HS-5 (cell line): Measurements from ENCODE around the gene SLC39A8.
"Not testable (repeated sequence)": the region's sequence is repeated elsewhere in the genome, so short reads cannot be mapped to it uniquely, and the experiment has no call there.

Source experiments
- DNase-seq: peaks from one replicate; pipeline ENCODE4 v3.0.0-alpha.2; 2012; ENCODE audit warnings: low read depth

SLC39A8 gene

DNA sequence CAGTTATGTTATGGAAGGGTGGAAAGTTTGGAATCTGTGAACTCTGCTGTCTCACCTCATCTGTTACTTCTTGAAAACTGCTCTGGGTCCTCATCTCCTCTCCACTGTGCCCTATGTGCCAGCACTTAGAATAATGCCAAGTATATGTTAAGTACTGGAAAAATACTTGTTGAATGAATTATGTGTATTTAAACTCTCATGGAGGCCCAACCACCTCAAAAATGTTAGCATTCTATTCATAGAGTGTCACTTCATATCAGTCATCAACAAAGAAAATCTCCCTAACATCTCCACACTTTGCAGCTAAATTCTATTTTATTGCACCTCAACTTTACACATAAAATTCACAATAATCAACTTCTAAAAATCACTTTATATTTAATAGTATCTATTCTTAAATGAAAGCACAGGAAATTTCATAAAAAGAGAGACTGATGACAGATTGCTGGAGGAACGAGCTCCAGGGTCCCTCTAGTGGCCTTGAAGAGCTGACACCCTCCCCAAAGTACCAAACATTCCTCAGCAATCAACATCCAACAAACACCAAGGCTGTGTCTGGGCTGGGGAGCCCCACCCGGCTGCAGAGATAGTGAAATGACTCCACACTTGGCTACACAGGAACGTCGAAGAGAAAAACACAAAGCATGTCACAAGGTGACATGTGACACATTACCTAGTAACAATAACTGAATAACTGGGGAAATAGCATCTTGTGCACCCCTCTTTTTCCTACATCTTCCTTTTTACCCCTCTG, 45.8 kb downstream of the SLC39A8 start:
- peak; percentile 15 for DNase-seq

DNA sequence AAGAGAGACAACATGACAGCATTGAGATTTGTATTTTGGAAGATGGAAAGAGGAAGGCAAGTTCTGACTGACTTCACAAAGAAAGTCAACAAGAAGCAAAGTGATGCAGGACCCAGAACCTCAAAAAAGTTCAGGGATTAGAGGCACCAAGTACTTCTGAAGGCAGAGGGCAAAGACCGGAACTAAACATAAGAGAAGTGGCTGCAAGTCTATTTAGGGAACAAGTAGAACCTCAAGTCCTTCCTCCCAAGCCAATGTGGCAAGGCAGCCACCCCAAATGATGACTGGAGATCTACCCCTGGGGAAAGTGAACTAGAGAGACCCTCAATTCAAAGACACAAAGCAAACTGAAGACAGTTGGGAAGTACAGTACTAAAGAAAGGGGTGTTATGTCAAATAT, 46.6 kb downstream of the SLC39A8 start:
- DNase-seq: no peak

GRCh38 chr4:102295153-102295862, 50.0 kb downstream of the SLC39A8 start:
- DNase-seq: no peak

- DNase-seq: no peak
Observed at GRCh38 chr4:102288497-102288896, 56.8 kb downstream of the SLC39A8 start.

DNA sequence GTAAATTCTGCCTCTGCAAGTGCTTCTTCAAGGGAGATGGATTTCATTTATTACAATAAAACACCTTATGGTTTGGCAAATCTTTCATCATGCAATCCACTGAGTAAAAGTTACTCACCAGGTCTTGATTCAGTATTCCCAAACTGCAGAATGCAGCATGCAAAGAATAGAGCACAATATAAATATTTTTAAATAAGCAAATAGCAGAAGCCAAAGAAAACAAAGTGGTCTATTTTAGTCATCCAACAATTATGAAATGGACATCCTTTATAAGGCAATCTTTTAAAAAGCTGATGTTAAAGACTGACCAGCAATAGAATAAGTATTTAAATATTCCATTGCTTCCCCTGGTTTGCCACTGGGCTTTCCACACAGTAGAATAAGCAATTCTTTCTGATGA, 59.5 kb downstream of the SLC39A8 start:
- DNase-seq: no peak

DNA sequence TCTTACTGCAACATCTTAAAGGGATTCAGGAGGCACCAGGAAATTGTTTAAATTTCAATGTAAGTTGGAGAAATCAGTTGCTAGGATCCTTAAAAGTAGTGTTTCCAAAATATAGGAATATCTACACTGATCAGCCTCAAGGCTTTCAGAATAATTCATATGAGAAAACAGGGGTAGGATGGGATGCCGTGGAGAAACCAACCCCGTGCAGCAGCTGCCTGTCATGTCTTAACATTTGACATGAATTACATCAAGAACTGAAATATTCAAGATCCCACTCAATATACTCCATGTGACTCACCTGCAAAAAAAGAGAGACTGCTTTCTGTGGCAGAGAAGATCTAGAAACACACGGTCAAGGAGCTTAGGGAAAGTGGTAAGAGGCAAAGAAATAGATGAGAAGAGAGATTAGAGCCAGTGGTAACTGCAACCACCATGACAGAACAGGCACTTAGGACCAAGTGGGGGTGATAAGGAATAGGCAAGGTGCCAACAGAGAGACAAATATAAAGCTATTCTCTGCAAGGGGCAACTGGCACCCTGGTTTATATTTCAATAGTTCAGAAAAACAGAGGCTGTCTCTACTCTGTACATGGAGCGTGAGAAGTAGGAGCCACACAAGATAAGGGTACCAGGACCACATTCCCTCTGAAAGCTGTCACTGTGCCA, 64.0 kb downstream of the SLC39A8 start:
- no peak for DNase-seq

DNA sequence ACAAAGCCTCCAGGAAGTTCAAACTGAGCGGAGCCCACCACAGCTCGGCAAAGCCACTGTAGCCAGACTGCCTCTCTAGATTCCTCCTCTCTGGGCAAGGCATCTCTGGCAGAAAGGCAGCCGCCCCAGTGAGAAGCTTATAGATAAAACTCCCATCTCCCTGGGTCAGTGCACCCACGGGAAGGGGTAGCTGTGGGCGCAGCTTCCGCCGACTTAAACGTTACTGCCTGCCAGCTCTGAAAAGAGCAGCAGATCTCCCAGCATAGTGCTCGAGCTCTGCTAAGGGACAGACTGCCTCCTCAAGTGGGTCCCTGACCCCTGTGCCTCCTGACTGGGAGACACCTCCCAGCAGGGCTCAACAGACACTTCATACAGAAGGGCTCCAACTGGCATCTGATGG, 72.0 kb downstream of the SLC39A8 start:
- not testable (repeated sequence) for DNase-seq

GRCh38 chr4:102272318-102272717, 73.0 kb downstream of the SLC39A8 start:
- DNase-seq: no peak

DNA sequence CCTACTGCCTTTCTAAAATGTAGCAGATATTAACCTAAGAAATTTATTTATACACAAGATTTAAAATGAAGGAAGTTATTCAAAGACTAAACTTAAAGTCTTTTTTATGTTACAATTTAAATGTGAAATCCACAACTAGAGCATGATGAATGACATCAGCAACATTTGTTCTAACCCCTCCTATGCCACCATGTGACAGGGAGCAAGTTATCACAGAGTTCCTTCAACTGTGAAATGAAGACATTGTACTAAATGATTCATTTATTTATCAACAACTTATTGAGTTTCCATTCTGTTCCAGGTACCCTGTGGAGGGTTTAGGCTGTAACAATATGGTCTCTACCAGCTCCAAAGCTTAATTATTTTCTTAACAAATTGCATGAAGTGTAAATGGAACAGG, 76.9 kb downstream of the SLC39A8 start:
- no peak for DNase-seq

DNA sequence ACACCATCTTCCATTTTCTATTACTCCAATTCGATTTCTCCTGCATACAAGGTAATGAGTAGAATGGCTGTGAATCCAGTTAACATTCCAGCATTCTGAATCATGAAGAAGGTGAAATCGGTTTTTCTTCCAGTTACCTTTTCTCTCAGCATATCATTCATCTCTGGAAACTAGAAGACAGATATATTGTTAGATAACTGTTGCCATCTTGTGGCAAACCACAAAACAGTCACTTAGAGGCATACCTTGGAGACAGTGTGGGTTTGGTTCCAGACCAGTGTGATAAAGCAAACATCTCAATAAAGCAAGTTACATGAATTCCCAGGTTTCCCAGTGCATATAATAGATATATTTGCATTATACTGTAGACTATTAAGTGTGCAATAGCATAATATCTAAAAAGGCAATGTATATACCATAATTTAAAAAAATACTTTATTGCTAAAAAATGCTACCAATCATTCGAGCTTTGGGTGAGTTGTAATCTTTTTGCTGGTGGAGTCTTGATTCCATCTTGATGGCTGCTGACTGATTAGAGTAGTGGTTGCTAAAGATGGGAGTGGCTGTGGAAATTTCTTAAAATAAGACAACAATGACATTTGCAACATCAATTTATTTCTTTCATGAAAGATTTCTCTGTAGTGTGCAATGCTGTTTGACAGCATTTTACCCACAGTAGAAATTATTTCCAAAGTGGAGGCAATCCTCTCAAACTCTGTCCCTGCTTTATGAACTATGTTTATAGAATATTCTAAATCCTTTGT, 82.1 kb downstream of the SLC39A8 start:
- no peak for DNase-seq

DNA sequence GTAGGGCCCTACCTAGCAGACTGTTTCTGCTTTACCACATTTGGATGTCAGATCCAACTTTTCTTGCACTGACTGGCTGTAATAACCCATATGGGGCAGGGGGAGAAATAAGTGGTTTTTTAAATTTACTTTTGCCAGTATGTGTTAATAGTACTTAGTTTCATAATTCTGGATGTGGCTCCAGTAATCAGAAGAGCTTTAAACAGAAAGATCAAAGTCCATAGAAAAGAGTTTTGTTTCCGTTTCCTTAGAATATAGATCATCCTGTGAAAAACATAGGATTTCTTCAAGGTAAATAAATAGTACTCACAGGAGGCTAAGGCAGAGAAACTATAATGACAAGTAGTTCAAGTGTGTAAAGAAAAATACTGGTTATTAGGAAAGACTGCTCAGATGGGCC, 85.6 kb downstream of the SLC39A8 start:
- no peak for DNase-seq

GRCh38 chr4:102259081-102259480, 86.2 kb downstream of the SLC39A8 start:
- no peak for DNase-seq

GRCh38 chr4:102256321-102256720, 89.0 kb downstream of the SLC39A8 start:
- no peak for DNase-seq

DNA sequence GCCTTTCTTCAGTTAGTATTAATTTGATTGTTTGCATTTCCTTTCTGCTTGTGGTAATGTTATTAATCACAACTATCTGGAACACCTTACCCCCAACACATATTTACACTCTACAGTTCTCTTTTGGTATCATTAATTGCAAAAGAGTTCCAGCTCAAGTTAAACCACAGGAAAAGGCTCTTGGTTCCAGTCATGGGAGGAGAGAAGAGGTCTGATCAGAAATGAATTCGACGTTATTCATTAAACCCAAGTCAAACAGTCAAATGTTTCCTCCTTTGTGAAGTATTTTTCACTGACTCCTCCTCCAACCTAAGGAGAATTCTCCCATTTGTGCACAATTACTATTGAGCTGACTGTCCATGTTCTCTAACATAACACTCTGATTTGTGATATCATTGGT, 91.4 kb downstream of the SLC39A8 start:
- no peak for DNase-seq

DNA sequence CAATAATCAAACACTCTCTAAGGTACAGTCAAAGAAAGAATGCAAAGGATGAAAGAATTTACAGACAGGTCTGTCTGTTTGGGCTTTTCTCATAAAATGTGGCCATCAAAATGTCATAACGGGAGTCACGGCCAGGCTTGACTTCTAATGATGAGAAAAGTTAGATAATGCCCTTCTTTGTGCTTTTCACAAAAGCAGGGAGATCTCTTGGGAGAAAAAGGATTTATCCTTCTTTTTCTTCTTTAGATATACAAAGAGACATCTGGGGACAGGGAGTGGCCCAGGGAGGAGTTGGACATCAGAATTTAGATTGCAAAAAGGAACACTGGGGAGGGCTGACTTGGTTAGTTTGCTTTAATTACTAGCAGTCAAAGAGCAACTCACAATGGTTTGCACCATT, 93.1 kb downstream of the SLC39A8 start:
- DNase-seq: no peak

DNA sequence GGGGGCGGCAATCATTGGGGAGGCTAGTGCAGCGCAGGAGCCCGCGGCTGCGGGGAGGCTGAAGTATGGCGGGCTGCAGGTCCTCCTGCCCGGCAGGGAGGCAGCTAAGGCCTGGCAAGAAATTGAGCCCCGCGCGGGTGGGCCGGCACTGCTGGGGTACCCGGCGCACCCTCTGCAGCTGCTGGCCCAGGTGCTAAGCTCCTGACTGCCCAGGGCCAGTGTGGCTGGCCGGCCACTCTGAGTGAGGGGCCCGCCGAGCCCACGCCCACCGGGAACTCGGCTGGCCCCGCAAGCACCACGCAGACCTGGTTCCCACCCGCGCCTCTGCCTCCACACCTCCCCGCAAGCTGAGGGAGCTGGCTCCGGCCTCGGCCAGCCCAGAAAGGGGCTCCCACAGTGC, 94.9 kb downstream of the SLC39A8 start:
- DNase-seq: no peak

GRCh38 chr4:102247041-102247440, 98.2 kb downstream of the SLC39A8 start:
- no peak for DNase-seq

GRCh38 chr4:102246416-102246815, 98.9 kb downstream of the SLC39A8 start:
- DNase-seq: no peak

DNA sequence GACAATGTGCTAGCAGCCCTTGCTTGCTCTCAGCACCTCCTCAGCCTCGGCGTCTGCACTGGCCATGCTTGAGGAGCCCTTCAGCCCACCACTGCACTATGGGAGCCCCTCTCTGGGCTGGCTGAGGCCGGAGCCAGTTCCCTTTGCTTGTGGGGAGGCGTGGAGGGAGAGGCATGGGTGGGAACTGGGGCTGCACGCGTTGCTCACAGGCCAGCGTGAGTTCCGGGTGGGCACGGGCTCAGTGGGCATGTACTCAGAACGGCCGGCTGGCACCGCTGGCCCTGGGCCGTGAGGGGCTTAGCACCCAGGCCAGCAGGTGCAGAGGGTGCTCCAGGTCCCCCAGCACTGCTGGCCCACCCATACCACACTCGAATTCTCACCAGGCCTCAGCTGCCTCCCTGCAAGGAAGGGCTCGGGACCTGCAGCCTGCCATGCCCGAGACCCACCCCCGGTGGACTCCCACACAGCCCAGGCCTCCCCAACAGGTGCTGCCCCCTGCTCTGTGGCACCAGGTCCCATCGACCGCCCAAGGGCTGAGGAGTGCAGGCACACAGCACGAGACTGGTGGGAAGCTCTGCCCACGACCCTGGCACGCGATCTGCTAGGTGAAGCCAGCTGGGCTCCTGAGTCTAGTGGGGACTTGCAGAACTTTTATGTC, 100.3 kb downstream of the SLC39A8 start:
- DNase-seq: no peak

GRCh38 chr4:102243296-102243695, 102.0 kb downstream of the SLC39A8 start:
- not testable (repeated sequence) for DNase-seq

DNA sequence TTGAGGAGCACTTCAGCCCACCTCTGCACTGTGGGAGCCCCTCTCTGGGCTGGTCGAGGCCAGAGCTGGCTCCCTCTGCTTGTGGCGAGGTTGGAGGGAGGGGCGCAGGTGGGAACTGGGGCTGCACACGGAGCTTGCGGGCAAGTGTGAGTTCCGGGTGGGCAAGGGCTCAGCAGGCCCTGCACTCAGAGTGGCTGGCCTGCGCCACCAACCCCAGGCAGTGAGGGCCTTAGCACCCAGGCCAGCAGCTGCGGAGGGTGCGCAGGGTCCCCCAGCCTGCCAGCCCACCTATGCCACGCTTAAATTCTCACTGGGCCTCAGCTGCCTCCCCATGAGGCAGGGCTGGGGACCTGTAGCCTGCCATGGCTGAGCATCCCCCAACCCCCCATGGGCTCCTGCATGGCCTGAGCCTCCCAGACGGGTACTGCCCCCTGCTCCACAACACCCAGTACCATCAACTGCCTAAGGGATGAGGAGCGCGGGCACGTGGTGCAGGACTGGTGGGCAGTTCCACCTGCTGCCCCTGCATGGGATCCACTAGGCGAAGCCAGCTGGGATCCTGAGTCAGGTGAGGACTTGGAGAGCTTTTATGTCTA, 110.9 kb downstream of the SLC39A8 start:
- no peak for DNase-seq
